HG03442 (cell line): ENCODE results near the gene PNPLA6.
"Not testable (repeated sequence)": the region's sequence is repeated elsewhere in the genome, so short reads cannot be mapped to it uniquely, and the experiment has no call there.

Source experiments
- ATAC-seq: cut with Tn5 transposase; IDR thresholded peaks from one replicate; pipeline ENCODE4 v1.9.1; 2021; ENCODE audit warnings: mild to moderate bottlenecking, moderate library complexity; ENCODE audit not compliant: unreplicated experiment

PNPLA6 gene

GRCh38 chr19:7550987-7551761 is 15.7 kb downstream of the PNPLA6 start:
- ATAC-seq = no peak

- no peak for ATAC-seq
These were observed 17.3 kb downstream of the PNPLA6 start for GRCh38 chr19:7552781-7553180.

GRCh38 chr19:7554565-7554964 is 19.0 kb downstream of the PNPLA6 start:
- ATAC-seq = no peak

- ATAC-seq = no peak
These were observed 19.7 kb downstream of the PNPLA6 start for GRCh38 chr19:7554990-7555864.

GRCh38 chr19:7556696-7557315 is 21.3 kb downstream of the PNPLA6 start:
- ATAC-seq = no peak

GRCh38 chr19:7558667-7559066 is 23.1 kb downstream of the PNPLA6 start:
- ATAC-seq = no peak

- no peak for ATAC-seq
These were observed 23.6 kb downstream of the PNPLA6 start for GRCh38 chr19:7559102-7559501.

GRCh38 chr19:7560255-7560654 is 24.7 kb downstream of the PNPLA6 start:
- no peak for ATAC-seq

GRCh38 chr19:7561325-7561724 is 25.8 kb downstream of the PNPLA6 start:
- no peak for ATAC-seq

- ATAC-seq = no peak
These were observed 27.3 kb downstream of the PNPLA6 start for GRCh38 chr19:7562646-7563393.

- ATAC-seq = no peak
These were observed 29.3 kb downstream of the PNPLA6 start for GRCh38 chr19:7564866-7565265.

GRCh38 chr19:7565332-7565731 is 29.8 kb downstream of the PNPLA6 start:
- no peak for ATAC-seq

- ATAC-seq = no peak
These were observed 35.2 kb downstream of the PNPLA6 start for GRCh38 chr19:7570761-7571160.

- no peak for ATAC-seq
These were observed 40.0 kb downstream of the PNPLA6 start for GRCh38 chr19:7575434-7576040.

- ATAC-seq = not testable (repeated sequence)
These were observed 41.9 kb downstream of the PNPLA6 start for GRCh38 chr19:7577422-7577821.

GRCh38 chr19:7578127-7578526 is 42.6 kb downstream of the PNPLA6 start:
- no peak for ATAC-seq

- no peak for ATAC-seq
These were observed 43.7 kb downstream of the PNPLA6 start for GRCh38 chr19:7579182-7579581.

- no peak for ATAC-seq
These were observed 46.9 kb downstream of the PNPLA6 start for GRCh38 chr19:7582446-7582845.

- ATAC-seq = no peak
These were observed 54.3 kb downstream of the PNPLA6 start for GRCh38 chr19:7589822-7590221.

GRCh38 chr19:7590256-7590655 is 54.7 kb downstream of the PNPLA6 start:
- no peak for ATAC-seq
